NCI-H1417 treated with DMSO at 0.1 percent for 48 hours (cell line): Measurements from ENCODE around the gene ALLC.
"Not testable (repeated sequence)": the region's sequence is repeated elsewhere in the genome, so short reads cannot be mapped to it uniquely, and the experiment has no call there.

Experiments
- DNase-seq: peaks from one replicate; lab custom pipeline; 2025; lab: John Stamatoyannopoulos, UW

ALLC gene

DNA sequence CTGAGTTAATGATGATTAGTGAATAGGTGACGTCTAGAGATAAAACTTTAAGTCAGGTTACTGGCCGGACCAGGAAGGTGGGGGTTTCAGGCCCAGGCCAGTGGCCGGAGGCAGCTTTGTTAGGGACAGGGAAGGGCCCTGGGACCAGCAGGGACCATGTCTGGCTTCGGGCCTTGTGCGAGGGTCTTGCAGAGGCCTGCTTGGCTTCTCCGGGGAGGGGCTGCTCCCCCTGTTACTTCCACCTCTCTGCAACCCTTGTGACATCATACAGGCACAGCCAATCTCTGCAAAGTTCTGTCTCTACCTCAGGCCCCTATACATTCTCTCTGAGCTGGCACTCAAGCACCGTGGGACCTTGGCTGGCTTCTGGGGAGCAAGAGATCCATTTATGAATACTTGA is at the start of gene ALLC:
ALLC (plus strand) TSS at position 320 of the 400 bp plus-strand sequence. CDS start 12,958 bp downstream, outside the sequence.
- DNase-seq, result no peak

- DNase-seq, result no peak
Measured at GRCh38 chr2:3608373-3609278, 49.4 kb upstream of the ALLC start.

GRCh38 chr2:3609279-3609673 is 48.7 kb upstream of the ALLC start:
- DNase-seq, result peak; percentile 2

DNA sequence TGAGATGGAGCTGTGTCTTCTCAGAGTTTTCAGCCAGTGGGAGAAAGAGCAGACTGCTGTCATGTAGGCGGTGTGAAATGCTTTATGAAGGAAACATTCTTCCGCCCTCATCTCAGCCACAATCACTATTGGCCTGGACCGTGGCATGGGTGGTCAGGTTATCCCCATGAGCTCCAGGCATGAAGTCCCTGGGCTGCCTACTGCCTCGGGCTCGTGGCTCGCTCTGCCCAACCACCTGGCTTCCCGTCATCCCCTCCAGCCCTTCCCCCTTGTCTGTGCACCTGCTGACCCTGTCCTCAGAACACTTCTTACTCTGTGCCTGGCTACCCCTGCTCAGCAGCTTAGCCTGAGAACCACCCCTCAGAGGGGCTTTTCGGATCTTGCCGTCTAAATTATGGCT is 47.6 kb upstream of the ALLC start:
- DNase-seq, result no peak

DNA sequence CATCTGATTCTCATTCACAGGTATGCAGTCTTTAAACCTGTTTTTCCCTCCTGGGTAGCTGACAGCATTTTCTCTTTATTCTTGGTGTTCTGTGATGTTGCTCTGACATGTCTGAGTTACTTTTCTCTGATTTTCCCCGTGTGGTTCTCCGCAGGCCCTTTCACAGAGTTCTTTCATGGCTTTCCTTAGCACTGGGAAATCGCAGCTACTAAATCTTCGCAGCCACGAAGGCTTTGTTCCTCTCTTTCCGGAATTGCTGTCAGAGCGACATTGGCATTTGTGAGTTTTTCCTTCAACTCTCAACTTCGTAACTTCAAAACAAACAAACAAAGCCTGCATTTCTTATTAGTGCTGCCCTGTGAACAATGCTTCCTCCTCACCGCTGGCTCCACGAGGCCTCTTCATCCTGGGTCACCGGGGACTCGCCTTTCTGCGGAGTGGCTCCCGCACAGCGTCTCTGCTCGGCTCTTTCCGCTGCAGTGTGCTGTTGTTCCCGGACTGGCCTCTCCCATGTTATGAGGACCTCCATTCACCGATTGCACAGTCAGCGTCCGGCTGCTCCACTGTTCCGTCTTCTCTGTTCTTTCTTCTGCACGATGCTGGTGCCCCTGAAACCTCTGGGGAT is 47.0 kb upstream of the ALLC start:
- DNase-seq, result no peak

DNA sequence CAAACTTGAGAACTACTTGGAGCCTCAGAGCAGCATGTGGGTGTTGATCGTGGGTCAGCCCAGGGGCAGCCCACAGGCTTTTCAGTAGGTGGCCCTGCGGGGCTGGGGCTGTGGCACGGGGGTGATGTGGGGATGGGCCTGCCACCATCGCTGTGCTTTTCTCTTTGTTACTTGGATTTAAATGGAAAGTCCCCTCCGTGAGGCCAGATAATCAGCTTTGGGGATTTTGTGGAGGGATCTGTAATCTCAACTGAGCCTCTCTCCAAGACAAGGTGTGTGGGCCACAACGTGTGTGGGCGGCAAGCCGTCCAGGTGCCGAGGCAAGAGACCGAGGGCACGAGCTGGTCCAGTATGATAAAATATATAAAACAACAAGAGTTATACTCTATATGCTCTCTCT is 46.4 kb upstream of the ALLC start:
- no peak for DNase-seq

- DNase-seq, result no peak
Measured at GRCh38 chr2:3612639-3613523, 45.1 kb upstream of the ALLC start.

GRCh38 chr2:3613524-3613905 is 44.5 kb upstream of the ALLC start:
- no peak for DNase-seq

- DNase-seq, result not testable (repeated sequence)
Measured at GRCh38 chr2:3614743-3615142, 43.3 kb upstream of the ALLC start.

DNA sequence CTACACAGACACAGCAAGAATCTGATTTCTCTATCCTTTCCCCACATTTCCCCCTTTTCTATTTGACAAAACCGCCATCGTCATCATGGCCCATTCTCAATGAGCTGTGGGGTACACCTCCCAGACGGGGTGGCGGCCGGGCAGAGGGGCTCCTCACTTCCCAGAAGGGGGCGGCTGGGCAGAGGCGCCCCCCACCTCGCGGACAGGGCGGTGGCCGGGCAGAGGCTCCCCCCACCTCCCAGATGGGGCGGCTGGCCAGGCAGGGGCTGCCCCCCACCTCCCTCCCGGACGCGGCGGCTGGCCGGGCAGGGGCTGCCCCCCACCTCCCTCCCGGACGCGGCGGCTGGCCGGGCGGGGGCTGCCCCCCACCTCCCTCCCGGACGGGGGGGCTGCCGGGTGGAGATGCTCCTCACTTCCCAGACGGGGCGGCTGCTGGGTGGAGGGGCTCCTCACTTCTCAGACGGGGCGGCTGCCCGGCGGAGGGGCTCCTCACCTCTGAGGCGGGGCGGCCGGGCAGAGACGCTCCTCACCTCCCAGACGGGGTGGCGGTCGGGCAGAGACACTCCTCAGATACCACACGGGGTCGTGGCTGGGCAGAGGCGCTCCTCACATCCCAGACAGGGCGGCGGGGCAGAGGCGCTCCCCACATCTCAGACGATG is 42.3 kb upstream of the ALLC start:
- not testable (repeated sequence) for DNase-seq

GRCh38 chr2:3616435-3617197 is 41.4 kb upstream of the ALLC start:
- DNase-seq, result not testable (repeated sequence)

GRCh38 chr2:3617198-3617890 is 40.7 kb upstream of the ALLC start:
- no peak for DNase-seq

DNA sequence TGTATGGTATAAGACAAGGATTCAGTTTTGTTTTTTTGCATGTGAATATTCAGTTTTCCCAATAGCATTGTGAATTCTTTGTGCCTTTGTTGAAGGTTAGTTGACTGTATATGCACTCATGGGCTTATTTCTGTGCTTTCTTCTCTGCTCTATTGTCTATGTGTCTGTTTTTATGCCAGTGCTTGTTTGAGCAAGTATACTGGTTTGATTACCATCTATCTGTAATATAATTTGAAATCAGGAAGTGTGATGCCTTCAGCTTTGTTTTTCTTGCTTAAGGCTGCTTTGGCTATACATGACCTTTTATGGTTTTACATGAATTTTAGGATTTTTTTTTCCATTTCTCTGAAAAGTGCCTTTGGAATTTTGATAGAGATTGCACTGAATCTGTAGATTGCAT is 39.6 kb upstream of the ALLC start:
- DNase-seq, result no peak

DNA sequence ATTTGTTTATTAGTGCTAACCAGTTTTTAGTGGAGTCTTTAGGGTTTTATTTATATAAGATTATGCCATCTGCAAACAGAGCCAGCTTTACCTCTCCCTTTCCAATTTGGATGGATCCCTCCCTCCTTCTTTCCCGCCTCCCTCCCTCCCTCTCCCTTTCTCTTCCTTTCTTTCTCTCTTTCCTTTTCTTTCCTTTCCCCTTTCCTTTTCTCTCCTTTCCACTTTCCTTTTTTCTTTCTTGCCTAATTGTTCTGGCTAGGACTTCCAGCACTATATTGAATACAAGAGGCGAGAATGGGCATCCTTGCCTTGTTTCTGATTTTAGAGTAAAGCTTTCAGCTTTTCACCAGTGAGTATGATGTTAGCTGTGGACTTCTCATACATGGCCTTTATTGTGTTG is 39.0 kb upstream of the ALLC start:
- DNase-seq, result no peak

GRCh38 chr2:3619661-3620060 is 38.3 kb upstream of the ALLC start:
- DNase-seq, result not testable (repeated sequence)

- DNase-seq, result no peak
Measured at GRCh38 chr2:3620834-3621233, 37.2 kb upstream of the ALLC start.

DNA sequence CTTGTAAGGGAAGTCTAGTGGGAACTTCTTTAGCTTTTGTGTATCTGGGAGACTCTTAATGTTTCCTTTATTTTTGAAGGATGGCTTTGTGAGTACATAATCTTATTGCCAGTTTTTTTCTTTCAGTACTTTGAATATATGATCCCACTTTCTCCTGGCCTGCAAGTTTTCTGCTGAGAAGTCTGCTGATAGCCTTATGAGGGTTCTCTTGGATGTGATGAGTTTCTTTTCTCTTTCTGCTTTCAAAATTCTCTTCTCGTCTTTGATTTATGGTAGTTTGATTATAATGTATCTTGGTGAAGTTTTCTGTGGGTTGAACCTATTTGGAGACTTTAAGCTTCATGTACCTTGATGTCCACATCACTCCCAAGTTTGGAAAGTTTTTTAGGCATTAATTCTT is 35.0 kb upstream of the ALLC start:
- no peak for DNase-seq

- DNase-seq, result no peak
Measured at GRCh38 chr2:3624059-3624794, 33.8 kb upstream of the ALLC start.

- no peak for DNase-seq
Measured at GRCh38 chr2:3625186-3625585, 32.8 kb upstream of the ALLC start.
